BJ (cell line): ENCODE data around the gene NDC1. TPM values are rescaled to one million over a fixed set of nuclear protein-coding genes. Genes with fewer than 3 reads are reported as not detected.

Experiments used
- CTCF ChIA-PET: fragments of 350-600 bp; formaldehyde crosslinking; extraction: SDS; loops from one replicate; lab custom pipeline; 2021; ENCODE audit warnings: antibody characterized with exemption, inconsistent platforms; lab: Yijun Ruan, JAX
- POLR2A ChIA-PET: fragments of 300-600 bp; sonication (Branson Sonifier 250); formaldehyde crosslinking; extraction: SDS; loops from one replicate; lab custom pipeline; 2021; ENCODE audit warnings: antibody characterized with exemption; lab: Charles Lee
- DNase-seq: peaks from one replicate; pipeline ENCODE4 v3.0.0-alpha.2; 2011; ENCODE audit warnings: low read depth
- H3K27me3 ChIP-seq: 2 replicates; pipeline ENCODE4 v1.6.0; 2011; ENCODE audit warnings: low read length; ENCODE audit not compliant: control insufficient read depth, insufficient read depth
- H3K36me3 ChIP-seq: 2 replicates; pipeline ENCODE4 v1.5.1; 2011; ENCODE audit warnings: low read length; ENCODE audit not compliant: control insufficient read depth, insufficient read depth
- H3K4me3 ChIP-seq: 2 replicates; pipeline ENCODE4 v1.5.1; 2011; ENCODE audit warnings: low read depth, mild to moderate bottlenecking, control low read depth, low read length
- CTCF ChIP-seq: IDR thresholded peaks from 2 replicates; pipeline ENCODE4 v1.5.1; 2011; ENCODE audit warnings: low read depth, mild to moderate bottlenecking, control low read depth, inconsistent platforms, low read length, moderate library complexity; ENCODE audit not compliant: insufficient read depth
- polyA plus RNA-seq: library from polyadenylated mRNA; depleted of rRNA; stranded (reverse); fragments of >200 nt; gene quantifications from 2 replicates; pipeline ENCODE4 v1.2.3, GENCODE V29; 2011

The NDC1 gene
- polyA plus RNA-seq, 1 experiment, result 17.5 TPM

GRCh38 chr1:53733975-53734649 lies 104.0 kb downstream of the NDC1 start:
- Histone ChIP-seq H3K27me3 (no peaks in the 10 kb centered on the region), H3K4me3 (peak overlapping the region; percentile 33), H3K36me3 (no peaks in the 10 kb centered on the region)
- POLR2A ChIA-PET, result no interaction called here
- peak; percentile 89 for DNase-seq
- no peak for TF ChIP-seq CTCF
- CTCF ChIA-PET, result interaction anchor here (1.2 to 1.6 kb wide), 4 partner anchors 20 to 290 kb away, joined by 3 to 4 read pairs (median 3); no protein-coding TSS in a partner anchor

- no peak for TF ChIP-seq CTCF
Observed at GRCh38 chr1:53733447-53733931, 104.6 kb downstream of the NDC1 start.

GRCh38 chr1:53732912-53733317 lies 105.2 kb downstream of the NDC1 start:
- ChIA-PET CTCF (interaction anchor here (1.6 kb wide), 2 partner anchors 17 to 94 kb away, joined by 3 to 4 read pairs; no protein-coding TSS in a partner anchor), POLR2A (no interaction called here)
- DNase-seq, result peak; percentile 95
- H3K36me3 ChIP-seq, result no peaks in the 10 kb centered on the region
- H3K27me3 ChIP-seq, result no peaks in the 10 kb centered on the region
- TF ChIP-seq CTCF, result no peak
- H3K4me3 ChIP-seq, result peak overlapping the region; percentile 14

More at GRCh38 chr1:53733447-53733931, 104.6 kb downstream of the NDC1 start:
- ChIA-PET POLR2A (no interaction called here), CTCF (interaction anchor here (1.2 to 1.6 kb wide), 4 partner anchors 18 to 289 kb away, joined by 3 to 4 read pairs (median 3); no protein-coding TSS in a partner anchor)
- DNase-seq, result peak; percentile 32
- H3K4me3 ChIP-seq, result peak overlapping the region; percentile 33
- no peaks in the 10 kb centered on the region for H3K36me3 ChIP-seq
- H3K27me3 ChIP-seq, result no peaks in the 10 kb centered on the region

GRCh38 chr1:53732409-53732808 lies 105.7 kb downstream of the NDC1 start:
- Histone ChIP-seq H3K27me3 (no peaks in the 10 kb centered on the region), H3K36me3 (no peaks in the 10 kb centered on the region), H3K4me3 (no peak overlapping the region; the same call in 1 of the 2 replicates)
- CTCF ChIA-PET, result interaction anchor here (1.6 kb wide), 1 partner anchor 17 kb away, joined by 3 read pairs; no protein-coding TSS in a partner anchor
- DNase-seq, result no peak
- no peak for TF ChIP-seq CTCF
- POLR2A ChIA-PET, result interaction anchor here (0.7 kb wide), 1 partner anchor 149 kb away, joined by 4 read pairs; no protein-coding TSS in a partner anchor

- peak; percentile 40 for DNase-seq
Observed at GRCh38 chr1:53731779-53732305, 106.3 kb downstream of the NDC1 start.

More at GRCh38 chr1:53731779-53732305, 106.3 kb downstream of the NDC1 start:
- Histone ChIP-seq H3K36me3 (no peaks in the 10 kb centered on the region), H3K27me3 (no peaks in the 10 kb centered on the region), H3K4me3 (no peak overlapping the region)
- ChIA-PET CTCF (interaction anchor here (0.9 to 1.6 kb wide), 2 partner anchors 13 to 16 kb away, joined by 3 read pairs; no protein-coding TSS in a partner anchor), POLR2A (interaction anchor here (0.7 kb wide), 1 partner anchor 148 kb away, joined by 4 read pairs; no protein-coding TSS in a partner anchor)
- no peak for TF ChIP-seq CTCF
